ENCODE results near the gene CDH24.
A peak's percentile ranks its signal among the peaks of the same experiment; 100 is the strongest.

Gene CDH24

DNA sequence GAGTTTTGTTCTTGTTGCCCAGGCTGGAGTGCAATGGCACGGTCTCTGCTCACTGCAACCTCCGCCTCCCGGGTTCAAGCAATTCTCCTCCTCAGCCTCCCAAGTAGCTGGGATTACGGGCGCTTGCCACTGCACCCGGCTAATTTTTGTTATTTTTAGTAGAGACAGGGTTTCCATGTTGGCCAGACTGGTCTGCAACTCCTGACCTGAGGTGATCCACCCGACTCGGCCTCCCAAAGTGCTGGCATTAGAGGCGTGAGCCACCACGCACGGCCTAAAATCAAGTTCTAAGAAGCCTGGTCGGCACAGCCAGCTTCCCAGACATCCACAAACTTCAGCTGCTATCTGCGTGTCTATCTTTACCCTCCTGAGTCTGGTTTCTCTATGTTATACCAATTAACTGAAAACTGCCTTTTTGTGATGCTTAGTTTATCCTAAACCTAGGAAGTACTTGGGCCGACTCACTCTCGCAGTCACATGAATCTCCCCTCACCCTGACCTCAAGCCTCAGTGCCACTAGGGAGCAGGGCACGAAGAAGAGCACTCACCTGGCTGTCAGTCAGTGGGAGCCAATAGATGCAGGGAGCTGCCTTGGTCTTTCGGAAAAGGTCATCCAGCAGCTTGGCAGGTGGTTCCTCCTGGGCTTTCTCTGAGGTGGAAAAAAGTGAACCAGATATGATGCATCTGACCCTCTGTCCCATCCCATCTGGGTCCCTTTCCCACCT, 3.4 kb upstream of the CDH24 start:
- no peak for DNase-seq

DNA sequence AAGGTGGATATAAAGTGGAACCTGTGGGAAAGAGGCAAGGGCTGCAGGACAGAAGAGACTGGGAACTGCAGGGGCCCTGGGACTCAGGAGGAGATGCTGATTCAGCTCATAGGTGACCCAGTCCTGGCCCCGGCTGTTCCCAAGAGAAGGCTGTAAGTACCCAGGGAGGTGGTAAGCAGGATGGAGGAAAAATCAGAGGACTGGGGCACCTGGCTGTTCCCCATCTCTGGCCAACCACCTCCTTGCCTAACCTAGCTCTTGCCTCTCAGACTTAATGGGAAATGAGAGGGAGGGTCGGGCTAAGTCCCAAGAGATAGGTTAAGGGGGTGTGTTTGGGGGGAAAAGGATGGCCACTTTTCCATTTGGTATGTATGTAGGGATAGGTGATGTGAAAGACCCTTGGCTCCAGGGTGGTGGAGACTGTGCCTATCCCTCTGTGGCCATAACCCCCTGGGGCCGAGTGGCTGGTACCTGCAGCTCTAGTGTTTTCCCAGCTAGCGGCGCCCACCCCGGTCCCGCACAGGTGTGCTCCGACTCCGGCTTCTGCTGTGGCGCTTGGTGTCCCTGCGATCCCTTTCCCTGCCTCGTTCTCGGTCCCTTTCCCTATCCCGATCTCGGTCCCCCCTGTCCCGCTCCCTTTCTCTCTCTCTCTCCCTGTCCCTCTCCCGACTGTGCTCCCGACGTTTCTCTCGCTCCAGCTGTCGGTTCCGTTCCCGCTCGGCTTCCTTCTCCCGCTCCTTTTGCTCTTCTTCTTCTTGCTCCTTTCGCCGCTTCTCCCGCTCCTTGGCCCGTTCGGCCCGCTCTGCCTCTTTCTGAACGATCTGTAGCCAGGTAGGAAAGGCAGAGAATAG, 1.6 kb upstream of the CDH24 start:
- DNase-seq: no peak

DNA sequence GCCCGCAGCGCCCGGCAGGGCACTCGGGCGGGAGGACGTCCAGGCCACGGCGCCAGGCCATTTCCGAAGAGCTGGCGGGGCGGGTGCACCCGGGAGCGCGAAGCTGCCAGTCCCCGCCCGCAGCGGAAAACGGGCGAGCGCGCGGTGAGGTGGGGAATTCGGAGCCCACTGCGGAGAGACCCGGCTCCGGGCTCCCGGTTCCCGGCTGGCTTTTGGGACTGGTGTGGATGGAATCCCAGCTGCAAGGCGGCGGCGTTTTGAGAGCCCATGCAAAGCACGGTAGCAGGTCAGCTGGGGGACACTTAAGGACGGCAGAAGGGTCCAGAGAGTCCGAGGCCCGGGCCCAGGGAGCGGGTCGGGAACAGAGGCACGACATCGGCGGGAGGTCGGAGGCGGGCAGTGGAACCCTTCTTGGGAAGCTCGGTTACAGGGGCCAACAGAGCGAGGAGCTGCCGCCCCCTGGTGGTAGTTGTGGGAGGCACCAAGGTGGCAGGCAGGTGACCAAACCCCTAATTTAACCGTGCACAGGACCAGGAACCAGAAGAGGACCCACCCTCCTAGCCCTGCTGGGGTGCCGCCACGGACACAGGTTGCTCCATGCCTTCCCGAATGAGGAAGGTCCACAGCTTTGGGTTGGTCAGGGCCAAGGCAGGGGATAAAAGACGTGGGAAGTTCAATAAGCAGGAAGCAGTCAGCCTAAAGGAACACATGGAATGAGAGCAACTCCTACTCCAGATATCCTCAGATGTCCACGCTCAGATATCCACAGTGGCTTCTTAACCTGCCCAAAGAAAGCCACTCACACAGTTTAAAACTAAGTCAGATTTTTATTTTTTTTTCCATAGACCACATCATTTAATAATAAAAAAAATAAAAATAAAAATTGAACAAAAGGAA, 685 bp upstream of the CDH24 start:
- DNase-seq: peak; percentile 88

DNA sequence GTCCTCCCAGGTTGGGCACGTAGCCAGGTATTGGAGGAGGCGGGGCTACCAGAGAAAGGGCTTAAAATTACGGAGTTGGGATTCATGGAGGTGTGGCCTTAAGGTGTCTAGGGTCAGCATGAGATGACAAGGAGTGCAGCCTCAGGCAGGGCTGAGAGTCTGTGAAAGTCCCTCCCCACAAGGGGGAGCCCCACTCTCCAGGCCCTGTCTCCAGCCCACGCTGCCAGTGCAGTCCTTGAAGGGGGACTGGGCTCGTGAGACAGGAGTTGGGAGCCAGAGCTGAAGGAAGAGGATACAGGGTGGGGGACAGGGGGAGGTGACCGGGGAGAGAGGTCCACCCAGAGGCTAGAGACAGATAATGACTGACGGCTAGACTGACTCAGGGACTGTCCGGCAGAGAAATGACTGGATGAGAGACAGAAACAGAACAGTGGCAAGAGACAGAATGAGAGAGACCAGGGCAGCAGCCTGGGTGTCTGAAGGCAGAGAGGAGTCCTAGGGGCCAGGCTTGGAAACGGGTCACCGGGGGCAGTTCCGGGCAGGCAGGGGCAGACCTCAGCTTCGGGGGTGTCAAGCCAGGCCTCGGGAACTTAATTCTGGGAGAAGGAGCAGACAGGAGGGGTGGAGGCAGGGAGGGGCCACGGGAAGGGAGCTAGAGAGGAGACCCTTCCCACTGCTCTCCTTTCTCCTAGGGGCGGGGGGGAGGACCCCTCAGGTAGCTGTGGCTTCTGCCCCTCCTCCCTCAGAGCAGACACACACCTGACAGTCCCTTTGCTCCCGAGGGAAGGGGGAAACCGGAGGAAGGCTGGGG, 970 bp downstream of the CDH24 start:
- DNase-seq: peak; percentile 68

GRCh38 chr14:23055621-23056144, 1.6 kb downstream of the CDH24 start:
- no peak for DNase-seq

DNA sequence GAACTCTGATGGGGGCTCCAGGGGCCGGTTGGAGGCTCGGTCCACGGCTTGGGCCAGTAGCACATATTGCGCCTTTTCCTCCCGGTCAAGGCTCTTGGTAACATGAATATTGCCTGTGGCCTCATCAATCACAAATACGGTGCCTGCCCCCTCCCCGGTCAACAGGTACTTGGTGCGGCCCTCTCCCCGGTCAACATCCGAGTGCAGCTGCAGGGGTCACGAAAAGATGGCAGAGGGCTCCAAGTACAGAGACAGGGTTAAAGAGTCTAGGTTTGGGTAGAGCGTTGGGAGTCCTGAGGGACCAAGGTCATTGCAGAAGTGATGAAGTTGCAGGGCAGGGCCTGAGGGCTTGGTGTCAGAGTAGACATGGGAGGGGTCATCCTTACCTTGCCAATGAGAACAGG, 2.2 kb downstream of the CDH24 start:
- DNase-seq: no peak

- DNase-seq: peak; percentile 39
Measured at GRCh38 chr14:23054000-23054811, 3.1 kb downstream of the CDH24 start.

DNA sequence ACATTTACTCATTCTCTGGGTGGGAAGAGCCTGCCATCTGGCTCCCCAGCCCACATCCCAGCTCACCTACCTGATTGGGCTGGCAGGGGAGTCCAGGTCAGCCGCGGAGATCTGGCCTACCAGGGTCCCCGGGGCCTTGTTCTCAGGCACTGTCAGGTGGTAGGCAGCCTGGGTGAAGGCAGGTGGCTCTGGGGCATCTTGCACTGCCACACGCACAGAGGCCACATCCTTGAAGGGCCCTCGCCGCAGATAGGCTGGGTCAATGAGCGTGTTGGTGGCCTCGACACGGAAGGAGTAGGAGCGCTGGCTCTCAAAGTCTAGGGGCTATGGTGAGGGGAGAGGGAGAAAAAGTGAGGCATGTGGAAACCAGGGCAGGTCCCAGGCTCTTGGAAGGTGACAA, 3.9 kb downstream of the CDH24 start:
- no peak for DNase-seq

DNA sequence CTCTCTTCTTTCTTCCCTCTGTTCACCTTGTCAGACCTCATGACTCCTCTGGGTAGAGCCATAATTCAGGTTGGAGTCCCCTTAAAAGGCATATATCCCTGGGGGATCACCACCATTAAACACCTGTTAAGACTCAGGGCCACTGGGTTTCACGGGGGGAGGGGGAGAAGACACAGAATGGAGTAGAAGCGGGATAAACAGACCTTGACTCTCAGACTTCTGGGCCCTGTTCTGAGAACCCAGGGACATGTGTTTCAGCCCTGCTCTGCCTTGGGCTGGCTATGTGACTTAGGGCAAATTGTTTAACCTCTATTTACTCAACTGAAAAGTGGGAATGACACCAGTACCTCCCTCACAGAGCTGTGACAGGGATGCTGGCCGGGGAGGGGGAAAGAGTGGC, 4.6 kb downstream of the CDH24 start:
- no peak for DNase-seq

DNA sequence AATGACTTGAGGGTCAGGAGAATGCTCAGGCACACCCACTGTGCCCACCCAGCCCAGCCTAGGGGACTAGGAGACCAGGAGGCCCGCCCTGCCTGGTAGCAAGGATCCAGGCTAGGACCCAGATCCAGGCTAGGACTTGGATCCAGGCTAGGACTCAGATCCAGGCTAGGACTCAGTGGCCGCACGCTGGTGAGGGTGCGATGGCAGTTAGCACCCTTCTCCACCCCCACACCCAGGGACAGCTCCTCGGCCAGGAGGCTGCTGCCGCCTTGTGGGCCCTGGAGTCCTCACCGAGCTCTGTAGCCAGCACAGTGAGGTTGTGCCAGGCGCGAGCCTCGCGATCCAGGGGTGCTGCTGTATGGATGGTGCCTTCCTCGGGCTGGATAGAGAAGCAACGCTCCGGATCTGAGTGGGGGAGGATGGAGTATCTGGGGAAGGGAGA, 5.1 kb downstream of the CDH24 start:
- no peak for DNase-seq

DNA sequence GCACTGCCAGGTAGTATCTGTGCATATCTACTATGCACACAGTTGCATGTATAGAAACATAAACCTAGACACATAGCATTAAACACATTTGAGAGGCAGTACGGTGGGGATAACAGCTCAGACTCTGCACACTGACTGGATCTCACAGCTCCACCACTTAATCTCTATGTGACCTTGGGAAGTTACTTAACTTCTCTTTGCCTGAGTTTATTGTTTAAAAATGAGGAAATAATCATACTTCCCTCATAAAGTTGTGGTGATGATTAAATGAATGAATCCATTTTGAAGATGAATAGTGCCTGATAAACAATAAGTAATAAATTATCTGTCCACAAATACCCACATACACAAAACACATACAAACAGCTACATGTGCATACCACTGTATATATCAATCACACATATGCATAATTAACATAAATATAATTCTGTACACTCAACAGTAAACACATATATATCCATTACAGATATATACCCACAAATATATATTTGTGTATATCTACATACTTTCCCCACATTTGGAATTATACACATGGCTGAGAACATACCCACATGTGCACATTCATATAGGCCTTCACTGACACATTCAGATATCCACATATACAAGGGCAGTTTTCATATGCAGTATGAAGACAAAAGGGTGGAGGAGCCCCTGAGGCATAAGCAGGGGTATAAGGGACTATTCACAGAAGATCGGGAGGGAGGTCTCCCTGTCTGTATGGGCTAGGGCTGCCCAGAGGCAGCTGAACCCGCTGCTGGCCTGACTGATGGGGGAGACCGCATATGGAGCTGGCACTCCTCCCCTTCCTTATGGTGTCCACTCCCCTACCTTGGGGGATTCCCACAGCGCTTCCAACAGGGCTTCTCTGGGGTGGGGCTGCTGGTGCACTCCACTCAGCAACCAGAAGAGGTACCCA, 5.9 kb downstream of the CDH24 start:
- DNase-seq: no peak

- DNase-seq: no peak
Measured at GRCh38 chr14:23049011-23049410, 8.3 kb downstream of the CDH24 start.

- DNase-seq: no peak
Measured at GRCh38 chr14:23047751-23048693, 9.3 kb downstream of the CDH24 start.

DNA sequence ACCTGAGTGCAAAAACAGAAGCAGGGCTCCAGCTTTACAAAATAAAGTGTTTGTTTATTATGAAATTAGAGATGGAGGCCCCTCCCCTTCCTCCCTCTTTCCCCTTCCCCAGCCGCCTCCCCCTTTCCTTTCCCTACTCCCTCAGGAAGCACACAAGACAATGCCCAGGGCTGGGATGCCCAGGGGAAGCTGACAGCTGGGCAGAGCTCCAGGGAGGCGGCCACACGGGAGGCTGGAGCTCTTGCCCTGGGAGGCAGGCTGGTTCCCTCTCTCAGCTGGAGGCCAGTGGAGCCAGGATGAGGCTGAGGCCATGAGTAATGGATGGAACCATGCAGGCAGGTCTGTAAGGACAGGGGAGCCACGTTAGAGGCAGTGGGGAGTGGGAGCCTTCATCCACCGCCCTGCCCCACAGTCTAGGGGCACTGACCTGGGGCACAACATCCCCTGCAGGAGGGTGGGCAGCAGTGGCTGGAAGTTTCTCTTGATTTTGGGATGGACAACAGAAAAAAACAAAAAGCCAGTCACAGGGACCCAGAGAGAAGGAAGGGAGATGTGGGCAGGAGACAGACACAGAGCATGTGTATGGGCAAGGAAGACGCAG, 10.2 kb downstream of the CDH24 start:
- DNase-seq: no peak

DNA sequence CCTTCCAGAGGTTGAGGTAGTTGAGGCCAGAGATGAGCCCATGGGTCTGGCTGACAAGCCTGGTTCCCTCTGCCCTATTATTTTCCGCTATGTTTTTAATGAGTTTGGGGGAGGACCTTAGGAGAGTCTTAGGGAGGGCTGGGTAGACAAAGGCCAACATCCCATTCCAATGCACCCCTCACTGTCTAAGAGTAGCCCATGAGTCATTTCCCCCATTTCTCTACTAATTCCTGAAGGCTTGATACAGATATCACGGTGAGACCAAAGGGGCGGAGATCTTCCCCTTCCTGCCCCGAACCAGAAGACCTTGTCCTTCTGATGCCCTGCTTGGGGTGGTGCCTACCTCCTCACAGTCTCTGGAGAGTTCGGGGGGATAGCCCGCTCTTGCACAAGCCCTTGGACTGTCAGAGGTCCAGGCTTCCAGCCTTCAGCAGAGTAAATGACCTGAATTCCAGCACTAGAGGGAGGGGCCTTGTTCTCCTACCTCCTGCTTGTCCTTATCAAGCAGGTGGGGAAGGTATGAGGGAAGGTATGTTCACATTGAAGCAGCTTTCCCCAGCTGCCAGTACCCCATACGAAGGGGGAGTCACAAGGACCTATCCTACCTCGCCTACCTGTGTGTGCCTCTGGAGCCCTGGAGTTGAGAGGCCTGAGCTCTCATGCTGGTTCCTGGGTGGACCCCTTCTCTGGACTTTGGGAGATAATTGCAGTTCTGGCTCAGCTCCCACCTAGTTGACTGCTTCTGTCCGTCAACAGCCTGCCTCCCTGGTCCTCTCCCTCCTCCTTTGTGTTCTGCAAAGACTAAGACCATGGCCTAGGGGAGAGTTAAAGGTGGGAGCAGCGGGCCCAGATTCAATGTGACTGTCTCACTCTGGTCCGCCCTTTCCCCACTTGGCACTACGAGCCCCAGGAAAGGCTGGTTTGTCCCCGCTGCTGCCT, 11.6 kb downstream of the CDH24 start:
- DNase-seq: no peak

GRCh38 chr14:23044840-23045239, 12.5 kb downstream of the CDH24 start:
- DNase-seq: no peak

DNA sequence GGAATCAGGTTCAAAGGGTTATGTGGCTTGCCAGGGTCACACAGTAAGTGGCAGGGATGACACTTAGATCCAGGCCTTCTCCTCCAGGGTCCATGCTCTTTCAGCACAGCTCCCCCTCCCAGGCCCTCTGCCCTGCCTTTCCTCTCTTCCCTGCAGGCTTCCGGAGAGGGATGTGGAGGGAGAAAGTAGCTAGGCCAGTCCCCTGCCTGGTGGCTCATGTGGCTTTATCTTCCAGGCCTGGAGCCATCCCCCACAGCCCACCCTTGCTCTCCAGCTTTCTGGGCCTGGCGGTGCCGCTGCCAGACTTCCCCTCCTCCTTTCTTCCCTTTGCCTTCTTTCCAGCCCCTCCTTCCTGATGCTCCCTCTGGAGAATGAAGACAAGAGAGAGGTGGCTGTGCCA, 13.6 kb downstream of the CDH24 start:
- no peak for DNase-seq
